ENCODE measurements around the gene NTRK2.

DNA sequence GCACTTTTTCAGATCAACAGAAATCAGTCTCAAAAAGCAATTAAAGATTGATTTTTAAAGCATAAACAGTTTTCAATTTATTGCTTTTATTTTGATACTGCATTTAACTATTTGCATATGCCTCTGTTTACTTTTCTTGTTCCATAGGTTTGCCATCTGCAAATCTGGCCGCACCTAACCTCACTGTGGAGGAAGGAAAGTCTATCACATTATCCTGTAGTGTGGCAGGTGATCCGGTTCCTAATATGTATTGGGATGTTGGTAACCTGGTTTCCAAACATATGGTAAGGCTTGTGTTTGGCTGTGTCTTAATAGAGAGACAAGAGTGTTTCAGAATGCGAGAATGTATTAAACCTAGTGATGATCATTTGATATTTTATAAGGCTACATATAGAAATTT lies 53.9 kb downstream of the NTRK2 start:
- TF ChIP-seq TAF1 (IDR thresholded peaks at IDR 0.05; ENCODE audit: low read depth) (no peak), YY1 (IDR thresholded peaks at IDR 0.05; ENCODE audit: low read depth) (no peak), EP300 (IDR thresholded peaks at IDR 0.05; ENCODE audit: borderline replicate concordance) (no peak), CREB1 (IDR thresholded peaks at IDR 0.05; ENCODE audit: low read depth) (no peak), MAX (IDR thresholded peaks at IDR 0.05) (no peak)

Data from Ishikawa (cell line).